Stimulated activated naive CD8-positive, alpha-beta T cell treated with anti-CD3 and anti-CD28 coated beads, Interleukin-15, amount 100 ng/mL, for 72 hours (primary cell): ENCODE data around the gene STX16.
A peak's percentile ranks its signal among the peaks of the same experiment; 100 is the strongest.

ENCODE experiments used
- ATAC-seq: fragments of 150-1000 bp; cut with Tn5 transposase; 2 replicates; pipeline ENCODE4 v1.10.0; 2021; ENCODE audit warnings: mild to moderate bottlenecking, moderate library complexity
- DNase-seq, 2 donors: peaks; one replicate each; pipeline ENCODE4 v3.0.0; 2021 to 2022
- H3K27ac Mint-ChIP-seq, 2 donors: one replicate each; pipeline ENCODE4 v1.8.0; 2022; ENCODE audit warnings: mild to moderate bottlenecking in 2 of 2, mixed read lengths in 2 of 2, moderate library complexity in 2 of 2
- H3K27me3 Mint-ChIP-seq: one replicate; pipeline ENCODE4 v1.8.0; 2022; ENCODE audit warnings: mixed read lengths
- H3K4me1 Mint-ChIP-seq: one replicate; pipeline ENCODE4 v1.8.0; 2022; ENCODE audit warnings: mild to moderate bottlenecking, mixed read lengths
- H3K4me3 Mint-ChIP-seq, 2 donors: one replicate each; pipeline ENCODE4 v1.8.0; 2022; ENCODE audit warnings: mild to moderate bottlenecking in 2 of 2, mixed read lengths in 2 of 2, moderate library complexity in 1 of 2
- H3K9me3 Mint-ChIP-seq, 2 donors: one replicate each; pipeline ENCODE4 v1.8.0; 2022; ENCODE audit warnings: mixed read lengths in 2 of 2

The STX16 gene

DNA sequence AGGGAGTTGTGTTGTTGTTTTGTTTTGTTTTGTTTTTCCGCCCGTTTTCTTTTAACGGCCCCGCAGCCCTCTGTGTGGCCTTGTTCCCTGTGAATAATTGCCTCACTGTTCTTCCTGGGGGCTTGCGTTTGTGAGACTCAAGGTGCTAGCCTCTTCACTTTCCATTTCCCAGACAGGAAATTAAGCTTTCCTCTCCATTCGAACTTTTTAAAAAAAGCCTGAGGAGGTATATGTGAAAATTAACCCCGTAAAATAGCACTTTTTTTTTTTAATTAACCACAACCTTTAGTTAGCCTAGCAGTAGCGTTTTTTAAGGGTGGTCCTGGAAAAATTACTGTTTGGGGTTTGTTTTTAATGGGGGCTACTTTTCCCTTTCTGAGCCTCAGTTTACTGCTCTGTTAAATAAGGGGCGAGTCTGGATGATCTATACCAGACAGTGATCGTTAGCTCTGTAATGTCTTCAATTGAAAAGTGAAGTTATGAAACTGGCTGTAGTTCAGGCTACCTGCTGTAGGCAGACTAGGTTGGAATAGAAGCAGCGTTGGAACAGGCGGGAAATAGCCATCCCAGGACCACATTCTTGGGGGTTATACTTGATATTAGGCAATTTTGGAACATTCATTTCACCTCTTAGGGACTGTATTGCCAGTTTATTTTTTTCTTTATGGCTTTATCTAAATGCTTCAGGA lies 1.7 kb downstream of the STX16 start:
- DNase-seq (no peak), ATAC-seq (no peak)
- peaks cover 41% of the 10 kb centered on the region for H3K4me1 Mint-ChIP-seq

DNA sequence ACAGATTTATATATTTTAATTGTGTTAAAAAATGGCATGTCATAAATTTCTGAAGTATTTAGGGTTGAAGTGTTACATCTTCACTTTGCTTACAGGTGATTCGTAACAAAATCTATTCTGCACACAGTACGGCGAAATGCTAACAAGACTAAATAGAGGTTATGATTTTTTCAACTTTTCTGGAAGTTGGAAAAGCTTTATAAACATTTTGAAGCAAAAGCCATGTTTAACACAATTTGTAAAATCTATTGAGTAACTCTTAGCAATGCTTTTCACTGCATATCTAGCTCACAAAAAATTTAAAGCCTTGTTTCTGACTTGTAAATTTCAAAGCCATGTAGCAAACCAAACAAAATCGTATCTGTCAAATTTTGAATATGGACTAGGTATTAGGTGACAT lies 3.3 kb downstream of the STX16 start:
- DNase-seq, result no peak
- H3K27ac Mint-ChIP-seq, result no peak overlapping the region
- H3K4me1 Mint-ChIP-seq, result peaks cover 49% of the 10 kb centered on the region
- peak overlapping the region in 1 of 2 donors; percentile 100 for H3K4me3 Mint-ChIP-seq
- H3K9me3 Mint-ChIP-seq, result no peaks in the 10 kb centered on the region
- no peaks in the 10 kb centered on the region for H3K27me3 Mint-ChIP-seq
- ATAC-seq, result no peak

More for the DNA sequence above, 1.7 kb downstream of the STX16 start:
- no peaks in the 10 kb centered on the region for H3K27me3 Mint-ChIP-seq
- peak overlapping the region; percentile 89 to 100 for H3K4me3 Mint-ChIP-seq
- peak overlapping the region; percentile 100 for H3K27ac Mint-ChIP-seq
- no peaks in the 10 kb centered on the region for H3K9me3 Mint-ChIP-seq

DNA sequence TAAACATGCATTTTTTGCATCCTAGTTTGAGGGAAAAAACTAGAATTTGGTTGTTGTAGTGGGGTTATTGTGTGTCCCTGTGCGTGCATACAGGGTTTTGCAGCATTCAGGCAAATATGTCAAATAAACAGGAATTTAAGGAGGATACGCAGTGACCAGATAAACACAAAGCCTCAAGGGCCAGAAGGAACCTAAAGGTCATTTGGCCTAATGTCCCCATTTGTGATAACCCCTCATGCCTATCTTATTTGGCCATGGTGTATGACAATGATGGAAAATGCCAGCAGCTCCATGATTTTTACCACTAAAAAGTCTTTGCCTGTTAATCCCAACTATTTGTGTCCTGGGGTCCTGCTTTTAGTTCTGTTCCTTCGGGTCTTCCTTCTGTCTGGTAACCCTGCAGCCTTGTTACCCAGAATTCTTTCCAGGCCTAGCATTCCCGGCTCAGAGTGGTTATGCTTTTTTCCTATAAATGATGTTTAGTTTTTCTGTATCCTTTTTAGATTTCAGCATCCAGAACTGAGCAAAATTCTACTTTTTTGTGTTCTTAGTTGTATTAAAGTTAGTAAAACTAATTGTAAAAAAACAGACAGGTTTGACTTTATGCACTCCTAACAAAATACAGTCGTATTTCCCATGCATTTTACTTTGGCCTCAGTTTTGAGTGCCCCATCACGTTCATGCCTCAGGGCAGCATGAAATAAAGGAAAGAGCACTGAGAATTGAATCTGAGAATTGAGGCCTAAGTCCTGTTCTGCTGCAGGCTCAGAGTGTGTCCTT lies 4.4 kb downstream of the STX16 start:
- DNase-seq (no peak), ATAC-seq (no peak)
- Mint-ChIP-seq H3K9me3 (no peaks in the 10 kb centered on the region), H3K27me3 (no peaks in the 10 kb centered on the region), H3K4me3 (peak overlapping the region; percentile 49 to 77), H3K4me1 (peaks cover 58% of the 10 kb centered on the region), H3K27ac (no peak overlapping the region)

DNA sequence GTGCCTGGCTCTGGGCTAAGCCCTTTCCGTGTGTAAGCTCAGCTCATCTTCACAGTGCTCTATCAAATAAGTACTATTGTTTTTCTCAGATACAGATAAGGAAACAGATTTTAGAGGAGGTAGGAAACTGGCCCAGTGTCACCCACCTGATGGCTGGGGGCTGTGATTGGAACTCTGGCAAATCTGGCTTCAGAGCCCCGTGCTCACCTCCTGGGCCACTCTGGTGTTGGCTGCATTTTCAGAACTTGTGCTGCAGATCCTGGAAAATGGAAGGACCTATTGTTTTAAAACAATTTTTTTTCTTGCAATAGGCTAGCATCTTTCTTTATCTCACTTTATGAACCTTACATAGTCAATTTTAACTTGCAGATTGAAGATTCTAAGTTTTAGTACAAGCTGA lies 5.7 kb downstream of the STX16 start:
- H3K9me3 Mint-ChIP-seq, result no peaks in the 10 kb centered on the region
- peaks cover 70% of the 10 kb centered on the region for H3K4me1 Mint-ChIP-seq
- H3K4me3 Mint-ChIP-seq, result peak overlapping the region; percentile 49 to 77
- DNase-seq (no peak), ATAC-seq (no peak)
- peak overlapping the region in 1 of 2 donors; percentile 19 for H3K27ac Mint-ChIP-seq
- H3K27me3 Mint-ChIP-seq, result no peaks in the 10 kb centered on the region

DNA sequence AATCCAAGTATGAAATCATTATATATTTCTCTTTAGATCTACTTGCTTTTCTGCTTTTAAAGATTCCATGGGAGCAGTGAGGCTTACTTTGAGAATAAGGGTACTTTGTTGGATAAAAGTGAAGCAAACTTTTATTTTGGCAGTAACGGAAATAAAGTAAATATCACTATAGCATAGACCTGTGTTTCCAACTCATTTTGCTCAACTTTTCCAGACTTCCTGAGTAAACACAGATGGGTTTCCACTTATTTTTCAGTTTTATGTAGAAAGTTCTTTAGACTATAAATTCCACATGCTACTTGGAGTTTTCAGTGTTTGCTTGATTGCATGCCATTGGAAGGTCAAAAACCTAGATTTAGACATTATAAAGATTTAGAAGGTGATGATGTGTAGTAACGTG lies 6.2 kb downstream of the STX16 start:
- Mint-ChIP-seq H3K9me3 (no peaks in the 10 kb centered on the region), H3K27me3 (no peaks in the 10 kb centered on the region), H3K27ac (peak overlapping the region in 1 of 2 donors; percentile 19), H3K4me1 (peaks cover 75% of the 10 kb centered on the region), H3K4me3 (peak overlapping the region; percentile 49 to 77)
- DNase-seq (no peak), ATAC-seq (no peak)

DNA sequence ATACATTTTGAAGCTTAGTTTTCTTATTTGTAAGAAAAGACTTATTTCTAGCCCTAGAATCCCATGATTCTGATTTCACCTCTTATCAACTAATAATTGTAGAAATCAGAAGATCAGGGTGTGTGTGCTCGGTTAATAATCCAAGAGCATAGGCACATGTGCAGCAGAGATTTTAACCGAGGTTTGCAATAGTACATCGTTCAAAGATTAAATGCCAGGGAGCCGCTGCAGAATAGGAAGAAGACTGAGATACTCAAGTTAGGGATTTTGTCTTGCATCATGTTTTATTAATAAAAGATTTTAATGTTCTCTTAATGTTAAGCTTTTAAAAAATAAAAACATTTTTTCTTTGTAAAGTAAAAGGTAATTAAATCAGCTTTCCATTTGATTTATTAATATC lies 6.9 kb downstream of the STX16 start:
- Mint-ChIP-seq H3K4me3 (peak overlapping the region; percentile 49 to 77), H3K4me1 (peaks cover 76% of the 10 kb centered on the region), H3K27ac (no peak overlapping the region)

DNA sequence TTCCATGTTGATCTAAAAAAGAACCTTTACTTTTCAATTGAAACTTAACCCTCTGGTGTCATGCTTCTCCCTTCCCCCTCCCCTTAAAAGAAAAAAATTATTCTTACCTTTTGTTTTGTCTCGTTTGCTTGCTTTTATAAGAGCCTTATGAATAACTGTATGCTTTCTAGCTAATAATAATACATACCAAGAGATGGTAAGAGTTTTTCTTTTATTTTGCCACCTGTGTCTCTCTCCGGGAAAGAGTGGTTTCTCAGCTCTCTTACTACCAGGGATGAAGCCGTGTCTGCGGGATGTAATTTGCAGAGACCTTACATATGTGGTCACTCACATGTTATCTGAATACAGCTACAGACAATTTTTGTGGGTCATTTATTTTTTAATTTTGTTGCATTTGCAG lies 7.7 kb downstream of the STX16 start:
- ATAC-seq, result no peak

More for the DNA sequence above, 6.9 kb downstream of the STX16 start:
- DNase-seq (no peak), ATAC-seq (no peak)
- Mint-ChIP-seq H3K9me3 (no peaks in the 10 kb centered on the region), H3K27me3 (no peaks in the 10 kb centered on the region)

DNA sequence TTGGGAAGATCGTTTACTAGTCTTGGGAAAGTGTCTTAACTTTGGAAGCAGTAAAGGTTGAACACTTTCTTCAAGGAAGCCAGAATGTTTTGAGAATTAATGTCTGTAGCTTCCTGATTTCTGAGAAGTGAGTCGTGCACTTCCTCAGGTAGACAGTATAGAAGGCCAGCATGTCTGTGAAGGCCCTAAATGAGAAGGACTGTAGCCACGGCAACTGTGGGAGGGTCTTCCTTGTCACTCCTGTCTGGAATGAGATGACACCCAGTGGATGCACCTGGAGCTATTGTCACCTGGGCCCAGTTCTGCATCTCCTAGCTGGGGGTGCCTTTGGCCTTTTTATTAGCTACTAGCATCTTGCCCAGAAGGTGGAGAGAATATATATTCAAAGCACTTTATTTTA lies 8.8 kb downstream of the STX16 start:
- Mint-ChIP-seq H3K4me1 (peaks cover 82% of the 10 kb centered on the region), H3K9me3 (no peaks in the 10 kb centered on the region), H3K4me3 (peak overlapping the region; percentile 63 to 82), H3K27me3 (no peaks in the 10 kb centered on the region), H3K27ac (peak overlapping the region; percentile 67 to 92)
- ATAC-seq, result peak; percentile 46
- DNase-seq, result no peak

More for the DNA sequence above, 7.7 kb downstream of the STX16 start:
- H3K9me3 Mint-ChIP-seq, result no peaks in the 10 kb centered on the region
- peak overlapping the region; percentile 63 to 82 for H3K4me3 Mint-ChIP-seq
- no peaks in the 10 kb centered on the region for H3K27me3 Mint-ChIP-seq
- peaks cover 77% of the 10 kb centered on the region for H3K4me1 Mint-ChIP-seq
- peak overlapping the region; percentile 59 to 91 for H3K27ac Mint-ChIP-seq
- DNase-seq, result no peak

DNA sequence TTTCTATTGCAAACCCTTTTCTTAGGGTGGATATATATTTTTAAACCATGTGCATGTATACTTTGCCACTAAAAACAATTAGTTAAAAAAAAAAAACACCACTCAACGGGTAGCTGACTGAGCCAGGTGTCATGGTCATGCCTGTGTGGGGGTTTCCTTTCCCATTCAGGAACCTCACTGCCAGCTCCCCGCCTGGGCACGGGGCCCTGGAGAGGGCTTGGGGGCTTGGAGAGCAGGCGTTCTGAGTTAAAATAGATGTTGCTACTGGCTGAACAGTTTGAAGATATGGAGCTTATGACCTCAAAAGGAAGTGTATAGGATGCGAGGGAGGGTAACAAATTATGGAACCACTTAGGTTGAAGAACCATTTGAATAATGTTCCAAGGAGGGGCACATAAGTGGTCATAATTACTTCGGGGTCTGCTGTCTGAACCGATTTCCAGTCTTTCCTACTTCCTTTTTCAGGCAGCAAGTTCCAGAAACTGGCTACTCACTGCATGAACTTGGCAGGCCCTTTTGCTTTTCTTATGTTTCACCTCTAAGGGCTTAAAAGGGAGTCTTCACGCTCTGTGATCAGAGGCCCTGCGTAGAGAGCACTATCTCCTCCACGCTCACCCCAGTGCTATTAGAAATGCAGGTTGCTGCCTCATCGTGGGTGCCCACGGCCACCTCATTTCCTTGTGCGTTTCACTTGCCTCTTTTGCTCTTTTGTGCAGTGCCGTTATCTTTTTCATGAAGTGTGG lies 9.9 kb downstream of the STX16 start:
- no peaks in the 10 kb centered on the region for H3K27me3 Mint-ChIP-seq
- no peaks in the 10 kb centered on the region for H3K9me3 Mint-ChIP-seq
- peak; percentile 81 for ATAC-seq
- peak overlapping the region; percentile 97 to 98 for H3K27ac Mint-ChIP-seq
- DNase-seq, result peak in 1 of 2 donors; percentile 23
- peaks cover 80% of the 10 kb centered on the region for H3K4me1 Mint-ChIP-seq
- peak overlapping the region; percentile 82 to 89 for H3K4me3 Mint-ChIP-seq

DNA sequence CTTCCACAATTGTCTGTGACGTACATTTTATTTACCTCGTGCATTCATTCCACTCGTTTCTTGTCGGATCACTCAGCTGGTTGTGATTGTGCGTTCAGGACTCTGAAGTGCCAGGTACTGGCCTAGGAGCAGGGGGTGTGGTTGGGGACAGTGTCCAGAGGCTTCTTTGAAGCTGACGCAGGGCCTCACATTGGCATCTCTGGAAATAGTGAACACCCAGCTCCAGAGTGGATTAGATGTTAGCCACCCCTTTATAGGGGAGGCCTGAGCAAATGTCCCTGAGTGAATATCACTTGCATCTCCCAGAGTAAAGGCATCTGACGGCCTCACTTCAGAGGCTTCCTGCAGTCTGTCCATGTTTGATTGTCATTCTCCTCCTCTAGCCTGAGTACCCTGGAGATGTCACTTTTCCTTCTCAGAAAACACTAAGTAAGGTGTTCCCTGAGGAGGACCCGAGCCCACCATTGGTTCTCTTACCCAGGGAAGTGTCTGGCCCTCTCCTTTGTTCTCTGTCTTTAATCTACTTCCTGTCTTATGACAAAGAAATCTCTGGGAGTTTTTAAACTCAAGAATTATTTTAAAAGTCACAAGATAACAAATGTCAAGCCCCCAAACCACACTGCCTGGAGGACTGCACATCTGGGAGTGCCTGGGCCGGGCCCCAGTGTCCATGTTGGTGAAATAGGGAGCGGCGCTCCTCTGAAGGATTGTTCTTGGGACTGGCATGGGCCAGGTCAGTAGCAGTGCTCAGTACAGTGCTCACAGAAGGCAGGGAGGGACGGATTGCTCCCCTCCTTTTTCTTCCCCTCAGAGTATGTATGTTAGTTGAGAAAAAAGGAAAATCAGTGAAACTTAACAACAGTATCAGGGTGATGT lies 10.8 kb downstream of the STX16 start:
- peak overlapping the region; percentile 97 to 98 for H3K27ac Mint-ChIP-seq
- no peaks in the 10 kb centered on the region for H3K27me3 Mint-ChIP-seq
- peak overlapping the region; percentile 82 to 89 for H3K4me3 Mint-ChIP-seq
- peaks cover 78% of the 10 kb centered on the region for H3K4me1 Mint-ChIP-seq
- ATAC-seq, result no peak
- DNase-seq, result no peak
- H3K9me3 Mint-ChIP-seq, result no peaks in the 10 kb centered on the region

DNA sequence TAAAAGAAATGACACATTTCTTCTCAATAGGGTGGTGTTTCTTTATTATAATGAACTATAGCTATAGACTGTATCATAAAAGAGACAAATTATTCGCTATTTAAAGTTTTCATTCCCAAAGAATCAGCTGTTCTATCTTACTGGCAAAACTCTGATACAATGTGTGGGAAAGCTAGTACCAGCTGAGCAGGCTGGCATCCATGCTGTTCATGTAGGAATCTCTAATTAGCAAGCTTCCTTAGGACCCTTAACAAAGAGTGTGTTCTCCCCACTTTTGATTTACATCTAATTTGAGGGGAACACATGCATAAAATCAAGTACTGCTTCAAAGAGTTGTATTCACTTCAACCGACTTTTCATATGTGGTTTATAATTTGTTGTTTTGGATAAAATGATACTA lies 13.2 kb downstream of the STX16 start:
- Mint-ChIP-seq H3K9me3 (no peaks in the 10 kb centered on the region), H3K4me1 (peaks cover 60% of the 10 kb centered on the region)

DNA sequence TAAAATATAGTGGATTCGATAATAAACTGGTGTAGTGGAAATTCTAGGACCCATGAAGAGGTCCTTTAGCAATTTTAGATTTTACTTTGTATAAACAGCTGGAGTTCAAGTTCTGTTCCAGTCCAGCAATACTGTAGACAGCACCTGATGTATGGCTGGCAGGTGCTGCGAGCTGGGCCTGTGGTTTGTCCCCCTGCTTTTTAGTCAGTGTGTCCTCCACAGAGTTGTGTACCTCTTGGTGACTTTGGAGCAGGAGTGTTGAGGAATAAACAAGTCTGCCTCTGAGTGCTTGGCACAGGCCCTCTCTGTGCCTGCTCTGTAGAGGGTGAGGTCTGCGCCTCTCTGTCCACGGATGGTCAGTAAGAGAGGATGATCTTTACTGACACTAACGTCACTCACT lies 13.8 kb downstream of the STX16 start:
- H3K27ac Mint-ChIP-seq, result peak overlapping the region in 1 of 2 donors; percentile 63

More for the DNA sequence above, 13.2 kb downstream of the STX16 start:
- DNase-seq (no peak), ATAC-seq (no peak)
- Mint-ChIP-seq H3K4me3 (no peak overlapping the region), H3K27ac (no peak overlapping the region), H3K27me3 (no peaks in the 10 kb centered on the region)

DNA sequence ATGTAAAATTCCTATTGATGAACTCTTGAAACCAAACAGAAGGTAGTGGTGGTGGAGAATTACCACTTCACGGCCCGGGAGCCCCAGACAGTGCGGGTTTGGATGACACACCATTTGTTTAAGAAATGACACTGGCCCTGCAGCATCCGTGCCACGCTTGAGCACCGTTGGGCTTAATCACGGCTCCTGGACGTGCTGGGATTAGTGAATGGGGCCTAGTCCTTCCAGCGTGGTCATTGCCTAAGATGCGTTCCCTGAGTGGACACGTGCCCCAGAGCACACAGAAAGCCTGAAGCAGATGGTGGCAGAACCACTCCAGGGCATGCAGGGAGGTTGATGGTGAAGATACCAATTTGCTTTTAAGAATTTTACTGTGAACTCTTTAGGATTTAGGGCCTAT lies 14.5 kb downstream of the STX16 start:
- Mint-ChIP-seq H3K27me3 (no peaks in the 10 kb centered on the region), H3K4me3 (no peak overlapping the region), H3K9me3 (no peaks in the 10 kb centered on the region), H3K27ac (no peak overlapping the region), H3K4me1 (peaks cover 48% of the 10 kb centered on the region)
- DNase-seq (no peak), ATAC-seq (no peak)

More for the DNA sequence above, 13.8 kb downstream of the STX16 start:
- ATAC-seq (no peak), DNase-seq (no peak)
- peaks cover 55% of the 10 kb centered on the region for H3K4me1 Mint-ChIP-seq
- no peaks in the 10 kb centered on the region for H3K27me3 Mint-ChIP-seq
- no peaks in the 10 kb centered on the region for H3K9me3 Mint-ChIP-seq
- no peak overlapping the region for H3K4me3 Mint-ChIP-seq

DNA sequence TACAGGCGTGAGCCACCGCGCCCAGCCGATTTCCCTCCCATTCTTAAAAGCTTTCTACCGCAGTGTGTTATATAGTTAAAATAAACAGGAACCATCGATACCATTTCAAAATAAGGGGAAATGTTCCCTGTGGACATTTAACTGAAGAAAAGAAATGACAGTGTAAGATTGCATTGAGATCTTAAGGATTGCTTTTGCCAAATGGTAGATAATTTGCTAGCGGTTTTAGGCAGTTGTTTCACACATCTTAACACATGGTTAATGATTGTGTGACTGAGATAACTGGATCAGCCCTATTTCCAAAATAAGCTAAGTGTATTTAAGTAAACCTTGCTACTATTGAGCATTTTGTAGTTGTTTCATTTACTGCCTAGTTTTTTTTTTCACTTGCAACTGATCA lies 15.6 kb downstream of the STX16 start:
- ATAC-seq (no peak), DNase-seq (no peak)
- H3K9me3 Mint-ChIP-seq, result no peaks in the 10 kb centered on the region
- H3K27me3 Mint-ChIP-seq, result no peaks in the 10 kb centered on the region
- peak overlapping the region in 1 of 2 donors; percentile 83 for H3K27ac Mint-ChIP-seq
- no peak overlapping the region for H3K4me3 Mint-ChIP-seq
- H3K4me1 Mint-ChIP-seq, result peaks cover 37% of the 10 kb centered on the region

DNA sequence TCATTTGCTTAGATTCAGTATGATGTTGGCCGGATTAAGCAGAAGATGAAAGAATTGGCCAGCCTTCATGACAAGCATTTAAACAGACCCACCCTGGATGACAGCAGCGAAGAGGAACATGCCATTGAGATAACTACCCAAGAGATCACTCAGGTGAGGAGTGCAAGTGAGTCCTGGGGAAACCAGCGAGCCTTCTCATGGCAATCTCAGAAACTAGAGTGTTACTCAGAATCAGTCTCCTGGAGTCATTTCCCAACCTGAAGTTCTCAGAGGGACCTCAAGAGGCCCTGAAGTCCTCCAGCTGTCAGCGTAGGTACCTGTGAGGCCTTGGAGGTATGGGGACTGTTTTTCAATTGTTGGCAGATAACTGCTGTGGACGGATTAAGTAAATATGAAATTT lies 16.9 kb downstream of the STX16 start:
- peak overlapping the region in 1 of 2 donors; percentile 13 for H3K27ac Mint-ChIP-seq
- DNase-seq (no peak), ATAC-seq (no peak)
- no peak overlapping the region for H3K4me3 Mint-ChIP-seq
- H3K9me3 Mint-ChIP-seq, result no peaks in the 10 kb centered on the region
- no peaks in the 10 kb centered on the region for H3K27me3 Mint-ChIP-seq
- H3K4me1 Mint-ChIP-seq, result peaks cover 30% of the 10 kb centered on the region
